Measurements from ENCODE around the gene SCN8A. TPM values are rescaled to one million over a fixed set of nuclear protein-coding genes. Genes with fewer than 3 reads are reported as not detected.

Gene SCN8A
- total RNA-seq, 1 donor from 2014 or later, result 0.47 TPM

DNA sequence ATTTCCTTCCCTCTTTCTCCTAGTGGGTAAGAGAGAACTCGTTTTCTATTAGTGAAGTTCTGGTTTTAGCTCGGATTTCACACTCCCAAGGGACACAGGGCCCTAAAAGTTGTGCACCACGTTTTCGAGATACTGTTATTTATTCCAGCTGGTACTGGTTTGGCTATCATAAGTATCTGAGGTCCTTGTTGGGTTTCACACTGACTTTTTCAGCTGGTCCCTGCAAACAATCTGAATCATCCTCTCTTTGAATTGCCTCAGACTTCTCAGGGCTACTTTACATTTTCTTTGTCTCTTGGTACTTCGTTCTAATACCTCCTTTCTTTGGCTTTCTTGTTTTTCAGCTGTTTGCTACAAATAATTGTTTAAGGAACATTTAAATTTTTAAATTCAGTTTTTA is 75.7 kb downstream of the SCN8A start:
- intact Hi-C loops (cut with micrococcal nuclease), result no loop called here

DNA sequence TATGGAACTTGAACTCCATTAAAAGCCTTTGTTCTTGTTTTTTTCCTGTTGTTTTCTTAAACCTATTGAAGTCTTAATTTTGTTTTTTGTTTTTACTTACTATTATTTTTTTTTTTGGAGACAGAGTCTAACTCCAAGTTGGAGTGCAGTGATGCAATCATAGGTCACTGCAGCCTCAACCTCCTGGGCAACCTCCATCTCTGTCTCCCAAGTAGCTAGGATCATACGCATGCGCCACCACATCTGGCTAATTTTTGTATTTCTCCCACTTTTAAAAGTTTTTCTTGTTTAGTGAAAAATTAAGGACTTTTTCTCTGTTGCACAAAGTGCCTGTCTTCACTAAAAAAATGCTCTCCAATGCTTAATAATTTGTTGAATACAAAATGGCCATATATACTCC is 76.2 kb downstream of the SCN8A start:
- intact Hi-C loops (cut with micrococcal nuclease), result no loop called here

DNA sequence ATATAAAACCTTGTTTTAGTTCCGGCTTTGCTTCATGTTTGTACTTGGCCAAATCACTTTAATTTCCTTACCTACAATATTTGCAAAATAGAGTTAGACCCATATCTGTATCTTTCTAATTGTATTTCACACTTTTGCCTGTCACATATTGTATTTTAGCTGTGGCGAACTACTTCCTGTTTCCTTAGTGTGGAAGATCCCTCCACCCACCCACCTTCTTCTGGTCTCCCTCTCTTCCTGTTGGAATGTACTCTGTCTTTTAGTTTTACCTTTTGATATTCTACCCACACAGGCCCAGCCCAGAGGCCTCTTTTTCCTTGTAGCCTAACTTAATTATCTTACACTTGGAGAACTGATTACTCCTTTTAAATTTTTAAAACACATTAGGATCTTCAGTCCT is 78.2 kb downstream of the SCN8A start:
- intact Hi-C loops (cut with micrococcal nuclease), result no loop called here

DNA sequence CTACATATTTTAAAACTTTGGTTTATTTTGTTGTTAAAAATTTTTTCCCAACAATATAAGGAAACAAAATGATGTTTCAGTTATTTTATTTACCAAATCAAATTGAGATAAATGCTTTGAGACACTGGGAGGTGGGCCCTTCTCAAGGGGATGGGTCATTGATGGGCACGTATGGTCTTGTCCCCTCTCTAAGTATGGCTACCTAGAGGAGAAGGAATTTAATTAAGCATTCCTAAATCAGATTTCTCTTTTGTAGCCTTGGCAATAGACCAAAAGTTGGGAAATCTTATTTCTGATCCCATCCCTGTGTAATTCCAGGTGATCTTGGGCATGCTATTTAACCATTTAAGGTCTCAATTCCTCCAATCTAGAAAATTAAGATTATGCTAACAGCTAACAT is 79.0 kb downstream of the SCN8A start:
- intact Hi-C loops (cut with micrococcal nuclease), result no loop called here

DNA sequence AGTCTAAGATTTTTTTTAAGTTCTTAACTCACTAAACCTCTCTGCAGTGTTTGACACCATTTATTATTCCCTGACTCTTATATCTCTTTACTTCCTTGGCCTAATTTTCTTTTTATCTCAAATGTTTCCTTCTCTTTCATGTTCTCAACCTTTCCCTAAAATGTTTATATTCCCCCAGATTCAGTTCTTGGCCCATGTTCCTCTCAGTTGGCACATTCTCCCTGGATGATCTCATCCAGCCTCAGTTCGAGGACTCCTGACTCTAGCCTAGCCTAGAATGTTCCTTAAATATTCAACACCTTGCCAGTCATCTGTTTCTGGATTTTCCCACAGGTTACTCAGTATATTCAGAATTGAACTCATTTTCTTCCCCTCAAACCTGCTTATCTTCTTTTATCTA is 81.3 kb downstream of the SCN8A start:
- intact Hi-C loops (cut with micrococcal nuclease), result no loop called here

DNA sequence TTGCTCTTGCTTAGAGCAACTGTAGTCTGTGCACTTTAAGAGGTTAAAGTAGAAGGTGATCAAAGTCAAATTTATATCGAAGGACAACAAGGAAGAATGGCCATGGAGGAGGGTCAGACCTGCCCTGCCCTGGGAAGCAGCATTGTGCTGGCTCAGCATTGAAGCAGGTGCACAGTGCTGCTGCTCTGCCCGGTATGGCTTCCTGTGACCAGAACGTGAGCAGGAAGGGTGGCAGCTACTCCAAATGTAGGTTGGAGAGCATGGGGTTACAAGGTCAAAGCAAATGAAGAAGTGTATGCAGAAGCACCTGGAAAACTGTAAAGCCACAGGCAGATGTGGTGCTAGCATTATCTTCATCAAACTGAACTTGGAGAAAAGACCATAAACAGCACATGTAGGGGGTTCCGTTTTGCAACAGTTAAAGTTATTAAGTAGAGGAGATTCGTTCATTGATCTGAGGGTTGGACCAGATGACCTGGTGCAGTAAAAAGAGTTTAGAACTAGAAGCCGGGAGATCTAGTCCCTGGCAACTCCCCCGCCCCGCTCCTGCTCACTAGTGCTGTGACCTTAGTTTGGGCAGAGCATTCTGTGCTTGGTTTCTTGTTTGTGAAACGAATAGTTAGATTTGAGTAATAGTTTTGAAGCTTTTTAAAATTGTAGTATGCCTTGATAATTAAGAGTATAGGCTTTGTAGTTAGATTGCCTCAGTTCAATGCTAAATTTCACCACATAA is 84.2 kb downstream of the SCN8A start:
- intact Hi-C loops (cut with micrococcal nuclease), result no loop called here

DNA sequence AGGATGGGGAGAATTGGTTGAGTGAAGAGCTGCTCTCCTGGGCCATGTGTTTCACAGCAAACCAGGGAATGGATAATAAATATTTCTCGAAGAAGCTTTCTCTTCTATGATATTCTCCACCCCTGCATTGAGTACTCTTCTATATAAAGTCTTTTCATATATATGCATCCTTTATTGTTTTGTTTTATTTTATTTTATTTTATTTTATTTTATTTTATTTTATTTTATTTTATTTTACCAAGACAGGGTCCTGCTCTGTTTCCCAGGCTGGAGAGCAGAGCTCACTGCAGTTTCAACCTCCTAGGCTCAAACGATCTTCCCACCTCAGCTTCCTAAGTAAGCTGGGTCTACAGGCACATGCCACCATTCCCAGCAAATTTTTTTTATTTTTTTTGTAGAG is 85.8 kb downstream of the SCN8A start:
- intact Hi-C loops (cut with micrococcal nuclease), result no loop called here

DNA sequence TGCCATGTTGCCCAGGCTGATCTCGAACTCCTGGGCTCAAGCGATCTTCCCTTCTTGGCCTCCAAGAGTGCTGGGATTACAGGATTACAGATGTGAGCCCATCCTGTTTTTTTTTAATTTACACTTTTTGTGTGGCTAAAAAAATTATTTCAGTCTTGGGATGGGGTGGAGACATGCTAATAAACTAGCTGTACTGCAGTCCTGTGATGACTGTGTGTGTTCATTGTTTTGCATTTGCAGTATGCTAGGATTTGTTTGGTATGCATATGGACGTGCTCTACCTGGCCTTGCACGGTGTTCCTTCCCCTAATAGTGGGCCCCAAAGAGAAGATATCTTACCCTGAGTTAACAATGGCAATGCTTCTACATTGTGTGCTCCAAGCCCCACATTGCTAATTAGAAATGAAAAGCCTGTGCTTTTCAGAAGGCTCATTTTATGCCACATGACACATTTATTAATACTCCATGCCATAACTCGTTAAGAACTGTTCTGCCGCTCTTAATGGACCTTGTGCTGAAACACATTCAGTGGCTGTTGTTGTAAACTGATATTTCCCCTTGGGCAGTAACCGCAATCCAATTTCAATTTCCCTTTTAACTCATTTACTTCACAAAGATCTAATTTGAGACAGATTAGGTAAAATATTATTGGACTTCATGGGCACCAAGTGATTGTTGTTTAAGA is 86.4 kb downstream of the SCN8A start:
- intact Hi-C loops (cut with micrococcal nuclease), result no loop called here

DNA sequence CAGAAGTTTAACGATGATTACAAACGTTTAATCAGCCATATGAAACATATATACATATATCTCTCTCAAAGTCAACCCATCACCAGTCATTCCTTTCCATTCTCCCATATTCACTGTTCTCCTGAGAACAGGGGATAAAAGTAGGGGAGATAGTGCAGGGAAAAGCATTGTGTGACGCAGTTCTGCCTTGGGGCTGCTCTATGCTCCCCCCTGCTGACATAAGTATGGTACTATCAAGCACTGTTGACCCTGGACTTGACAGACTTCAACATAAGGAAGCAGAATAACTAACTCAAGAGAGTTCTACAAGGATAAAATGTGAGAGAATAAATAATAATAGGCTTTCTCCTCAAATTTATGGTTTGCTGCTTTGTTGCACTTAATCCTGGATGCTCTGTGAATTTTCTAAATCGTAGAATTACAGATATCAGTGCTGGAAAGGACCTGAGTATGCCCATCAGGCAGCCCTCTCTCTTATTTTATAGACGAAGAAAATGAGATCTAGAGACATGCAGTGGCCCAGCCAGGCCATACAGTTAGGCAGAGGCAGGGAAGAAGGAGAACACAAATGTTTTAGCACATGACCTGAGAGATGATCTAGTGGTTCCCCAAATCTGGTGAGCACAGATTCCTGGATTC is 87.2 kb downstream of the SCN8A start:
- intact Hi-C loops (cut with micrococcal nuclease), result loop anchor here (1.0 kb wide), 1 partner anchor 257 kb away; no protein-coding TSS in a partner anchor

DNA sequence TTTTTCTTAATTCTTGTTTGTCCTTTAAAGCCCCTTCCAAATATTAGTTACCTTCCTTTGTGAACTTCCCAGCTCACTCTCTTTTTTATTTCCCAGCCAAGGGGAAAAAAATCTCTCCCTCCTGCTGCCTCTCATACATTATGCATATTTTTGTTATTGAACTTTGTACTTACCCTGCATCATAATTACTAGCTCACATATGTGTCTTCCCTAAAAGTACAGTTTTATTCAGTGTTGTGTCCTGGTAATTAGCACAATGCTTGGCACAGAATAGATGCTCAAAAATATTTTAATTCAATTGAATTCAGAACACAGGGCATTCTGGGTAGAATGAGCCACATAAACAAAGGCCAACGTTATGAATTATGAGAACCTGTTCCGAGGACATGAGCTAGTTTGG is 91.9 kb downstream of the SCN8A start:
- intact Hi-C loops (cut with micrococcal nuclease), result no loop called here

DNA sequence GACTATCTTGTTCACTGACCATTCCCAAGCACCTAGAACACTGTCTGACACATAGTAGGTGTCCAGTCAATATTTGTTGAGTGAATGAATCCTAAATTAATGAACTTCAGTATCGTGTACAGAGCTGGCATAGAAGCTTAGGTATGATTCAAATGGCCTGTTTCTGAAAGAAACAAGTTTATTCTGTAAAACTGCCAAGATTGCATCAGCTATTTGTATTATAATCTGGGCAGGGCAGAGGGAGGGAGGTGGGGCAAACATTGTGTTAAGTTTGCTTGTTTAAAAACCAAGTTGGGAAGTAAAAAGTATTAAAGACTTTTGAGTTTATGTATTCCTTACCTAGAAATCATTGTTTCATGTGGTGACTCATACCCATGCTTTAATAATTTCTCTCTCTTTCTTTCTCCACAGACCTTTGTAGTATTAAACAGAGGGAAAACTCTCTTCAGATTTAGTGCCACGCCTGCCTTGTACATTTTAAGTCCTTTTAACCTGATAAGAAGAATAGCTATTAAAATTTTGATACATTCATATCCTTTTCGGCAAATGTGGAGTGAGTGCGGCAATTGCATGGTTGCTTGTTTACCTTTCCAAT is 92.8 kb downstream of the SCN8A start:
- intact Hi-C loops (cut with micrococcal nuclease), result no loop called here

DNA sequence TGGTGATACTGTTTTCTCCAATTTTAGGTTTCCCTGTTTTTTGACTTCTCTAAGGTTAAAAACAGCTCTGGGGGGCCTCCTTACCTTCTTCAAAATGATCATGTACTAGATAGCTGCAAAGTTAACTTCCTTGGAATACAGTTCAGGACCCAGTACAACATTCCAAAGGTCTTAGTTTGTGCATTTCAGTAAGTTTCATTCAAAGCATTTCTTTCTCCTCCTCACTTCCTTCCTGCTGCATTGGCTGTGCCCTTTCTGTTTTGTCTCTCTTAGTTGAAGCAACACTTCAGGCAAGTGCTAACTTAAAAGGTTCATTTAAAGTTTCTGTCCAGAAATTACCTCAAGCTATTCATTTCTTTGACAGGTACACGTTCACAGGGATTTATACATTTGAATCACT is 95.7 kb downstream of the SCN8A start:
- intact Hi-C loops (cut with micrococcal nuclease), result no loop called here

DNA sequence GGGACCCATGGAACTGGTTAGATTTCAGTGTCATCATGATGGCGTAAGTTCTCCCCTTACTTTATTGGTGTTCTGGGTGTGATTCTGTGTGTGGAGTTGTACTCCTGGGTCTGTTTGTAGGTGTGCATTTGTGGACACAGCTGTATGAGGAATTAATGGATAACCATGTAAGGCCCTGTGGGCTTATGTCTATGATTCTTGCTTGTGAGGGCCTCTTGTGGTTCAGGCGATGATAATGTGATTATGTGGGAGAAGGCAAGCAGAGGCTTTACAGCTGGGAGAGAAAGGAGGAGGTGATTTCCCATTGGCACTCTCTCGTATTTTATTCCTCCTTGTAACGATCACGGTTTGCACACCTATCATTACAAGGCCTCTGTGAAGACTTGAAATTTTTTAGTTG is 96.1 kb downstream of the SCN8A start:
- intact Hi-C loops (cut with micrococcal nuclease), result no loop called here

DNA sequence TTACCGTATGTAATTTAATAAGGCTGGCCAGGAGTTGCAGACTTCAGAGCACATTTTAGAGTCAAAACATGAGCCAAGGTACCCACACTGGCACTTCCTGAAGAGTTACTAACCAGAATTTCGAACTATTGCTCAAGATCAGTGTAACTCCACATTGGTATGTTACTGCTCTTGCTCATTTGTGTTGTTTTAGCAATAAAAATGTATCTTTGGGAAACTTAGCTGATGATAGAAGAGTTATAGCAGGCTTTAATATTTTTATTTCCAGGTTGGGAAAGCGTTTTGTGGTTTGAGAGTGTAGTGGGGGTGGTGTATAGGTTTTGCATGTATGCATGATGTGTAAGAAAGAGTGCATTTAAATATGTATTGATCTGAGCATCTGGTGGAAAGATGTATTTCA is 96.6 kb downstream of the SCN8A start:
- intact Hi-C loops (cut with micrococcal nuclease), result no loop called here

DNA sequence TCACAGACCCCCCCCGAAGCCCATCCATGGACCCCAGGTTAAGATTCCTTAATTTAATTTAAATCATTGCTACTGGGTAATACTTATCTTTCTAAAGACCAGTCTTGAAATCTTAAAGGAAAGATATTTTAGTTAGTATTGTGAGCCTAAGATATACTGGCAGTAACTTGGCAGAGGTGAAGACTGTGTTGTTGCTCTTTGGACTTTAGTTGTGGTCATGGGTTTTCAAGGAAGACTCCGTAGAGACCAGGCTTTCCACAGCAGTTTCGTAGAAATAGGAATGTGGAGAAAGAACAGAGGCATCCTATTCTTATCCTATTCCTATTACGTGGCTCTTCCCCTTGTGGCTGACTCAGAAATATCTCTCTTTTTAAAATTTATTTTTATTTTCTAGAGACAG is 99.0 kb downstream of the SCN8A start:
- intact Hi-C loops (cut with micrococcal nuclease), result no loop called here

DNA sequence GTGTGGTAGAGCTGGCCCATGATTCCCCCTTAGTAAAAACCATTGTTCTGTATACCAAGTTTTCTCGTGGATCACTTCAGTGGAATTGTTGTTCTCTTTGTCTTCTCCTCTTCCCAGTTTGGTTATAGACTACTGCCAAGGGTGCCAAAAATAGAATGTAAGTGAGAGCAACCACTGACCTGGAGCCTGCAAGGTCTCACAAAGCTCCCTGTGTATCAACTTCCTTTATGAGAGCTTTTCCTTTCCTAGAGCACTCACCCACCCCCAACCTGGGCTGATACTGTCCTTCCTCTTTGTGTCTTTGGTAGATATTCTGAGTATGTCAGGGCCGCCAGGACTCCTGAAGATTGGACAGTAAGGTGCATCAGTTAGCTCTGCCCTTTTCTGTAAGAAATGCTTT is 101.0 kb downstream of the SCN8A start:
- intact Hi-C loops (cut with micrococcal nuclease), result no loop called here

DNA sequence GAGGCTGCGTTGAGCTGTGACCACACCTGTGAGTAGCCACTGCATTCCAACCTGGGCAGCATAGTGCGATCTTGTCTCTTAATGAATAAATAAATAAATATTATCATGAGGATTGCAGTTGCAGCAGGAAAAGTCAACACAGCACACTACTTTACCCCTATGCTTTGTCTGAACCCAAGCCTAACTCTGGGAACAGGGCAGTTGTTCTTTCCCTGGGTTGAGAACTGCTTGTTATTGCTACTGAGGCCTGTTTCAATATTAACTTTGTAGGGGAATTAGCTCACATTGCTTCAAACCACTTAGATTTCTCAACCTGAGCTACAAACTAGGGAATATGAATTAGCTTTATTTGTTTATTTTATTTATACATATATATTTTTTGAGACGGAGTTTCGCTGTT is 102.5 kb downstream of the SCN8A start:
- intact Hi-C loops (cut with micrococcal nuclease), result no loop called here

DNA sequence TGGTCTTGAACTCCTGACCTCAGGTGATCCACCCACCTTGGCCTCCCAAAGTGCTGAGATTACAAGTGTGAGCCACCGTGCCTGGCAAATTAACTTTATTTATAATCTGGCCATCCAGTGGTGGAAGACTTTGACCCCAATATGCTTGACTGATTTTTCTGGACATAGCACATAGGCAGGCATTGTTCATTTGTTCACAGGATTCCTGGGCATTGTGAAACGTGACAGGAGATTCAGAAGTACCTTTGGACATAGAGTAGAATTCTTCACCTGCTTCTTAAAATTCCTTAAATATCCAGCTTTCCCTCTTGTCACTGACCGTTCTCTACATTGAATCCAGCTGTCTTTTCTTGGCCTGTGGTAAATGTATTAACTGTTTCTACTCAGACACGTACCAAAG is 103.1 kb downstream of the SCN8A start:
- intact Hi-C loops (cut with micrococcal nuclease), result no loop called here

DNA sequence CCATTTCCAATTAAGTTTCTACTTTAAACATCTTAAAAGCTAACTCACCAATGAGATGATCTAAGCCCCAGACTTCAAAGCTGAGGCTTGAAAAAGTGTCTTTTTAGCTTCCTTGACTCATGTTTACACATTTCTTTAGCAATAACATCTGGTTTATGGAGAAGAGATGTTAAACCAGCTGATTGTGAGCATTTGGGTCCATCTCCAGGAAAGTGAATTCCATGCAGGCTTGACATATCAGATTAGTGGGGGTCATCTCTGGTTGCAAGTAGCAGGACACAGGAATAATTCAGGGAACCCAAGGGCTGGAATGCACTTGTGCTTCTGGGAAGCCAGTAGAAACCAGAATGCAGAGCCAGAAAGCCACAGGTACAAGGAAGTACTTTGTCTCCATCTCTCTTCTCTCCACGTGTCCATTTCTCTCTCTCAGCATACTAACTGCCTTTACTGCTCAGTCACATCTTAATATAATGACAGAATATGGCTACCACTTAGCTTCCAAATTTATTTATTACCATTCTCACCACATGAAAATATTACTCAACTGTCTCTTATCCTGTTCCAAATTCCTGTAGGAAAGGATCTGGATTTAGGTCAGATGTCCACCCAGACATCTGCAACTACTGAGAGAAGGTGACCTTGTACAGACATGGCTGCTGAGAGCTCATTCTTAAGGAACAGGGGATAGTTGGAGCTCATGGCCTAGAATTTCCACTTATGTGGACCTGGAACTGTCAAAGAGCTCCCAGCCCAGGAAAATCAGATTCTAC is 104.4 kb downstream of the SCN8A start:
- intact Hi-C loops (cut with micrococcal nuclease), result no loop called here

DNA sequence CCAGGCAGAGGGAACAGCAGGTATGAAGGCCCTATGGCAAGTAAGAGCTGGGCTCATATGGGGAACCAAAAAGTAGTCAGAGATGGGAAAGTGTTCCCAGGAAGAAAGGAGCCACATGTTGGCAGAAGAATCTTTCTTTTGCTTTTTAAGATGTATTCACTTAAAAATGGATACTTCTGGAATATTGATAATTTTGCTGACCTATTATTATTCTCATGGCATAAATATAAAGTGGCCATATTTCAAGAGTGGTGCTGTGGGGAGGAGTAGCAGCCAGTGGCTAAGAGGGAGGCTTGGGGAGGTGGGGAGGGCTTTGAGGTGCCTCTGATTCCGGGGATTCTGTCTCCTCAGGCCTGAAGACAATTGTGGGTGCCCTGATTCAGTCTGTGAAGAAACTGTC is 108.2 kb downstream of the SCN8A start:
- intact Hi-C loops (cut with micrococcal nuclease), result no loop called here

DNA sequence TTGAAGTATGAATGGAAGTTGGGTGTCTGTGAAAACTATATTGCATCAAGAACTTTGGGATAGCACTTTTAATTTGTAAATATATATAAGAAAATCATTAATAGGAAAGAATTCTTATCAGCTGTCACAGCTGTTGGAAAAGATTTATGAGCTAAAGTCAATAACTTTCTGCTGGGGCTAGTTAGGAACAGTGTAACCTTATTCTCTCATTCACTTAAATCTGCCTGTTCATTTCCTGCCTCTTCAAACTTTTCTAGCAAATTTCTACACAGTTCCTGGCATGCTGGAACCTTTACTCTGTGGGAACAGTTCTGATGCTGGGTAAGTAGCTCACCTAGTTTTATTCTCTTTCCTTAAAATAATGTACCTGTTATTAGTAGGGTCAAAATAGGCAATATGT is 109.9 kb downstream of the SCN8A start:
- intact Hi-C loops (cut with micrococcal nuclease), result no loop called here

DNA sequence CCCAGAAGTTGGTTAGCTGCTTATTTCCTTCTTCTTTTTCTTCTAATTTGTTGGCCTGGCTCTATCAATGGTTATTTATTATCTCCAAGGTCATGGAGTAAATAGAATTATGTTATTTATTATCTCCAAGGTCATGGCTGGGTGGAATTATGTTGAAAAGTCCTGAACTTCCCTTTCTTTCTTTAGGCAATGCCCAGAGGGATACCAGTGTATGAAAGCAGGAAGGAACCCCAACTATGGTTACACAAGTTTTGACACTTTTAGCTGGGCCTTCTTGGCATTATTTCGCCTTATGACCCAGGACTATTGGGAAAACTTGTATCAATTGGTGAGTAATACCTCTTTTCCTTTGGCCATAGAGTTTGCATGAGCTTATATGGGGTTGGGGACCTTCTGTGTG is 111.6 kb downstream of the SCN8A start:
- intact Hi-C loops (cut with micrococcal nuclease), result no loop called here

Data from T-helper 1 cell treated with Interleukin-12 subunit alpha and Interleukin-12 subunit beta and Interleukin-4 antibody, amounts not matched to agents 30 ng/mL and 1 ng/mL, for 36 hours (primary cell).